IPS-15b (cell line): ENCODE results near the gene TNXB.
"Not testable (repeated sequence)": the region's sequence is repeated elsewhere in the genome, so short reads cannot be mapped to it uniquely, and the experiment has no call there.

Experiments
- H3K27me3 ChIP-seq: one replicate; pipeline ENCODE4 v1.6.1; 2013; ENCODE audit warnings: low read length; ENCODE audit not compliant: control insufficient read depth, insufficient read depth
- H3K36me3 ChIP-seq: one replicate; pipeline ENCODE4 v1.6.1; 2013; ENCODE audit warnings: low read length; ENCODE audit not compliant: control insufficient read depth, insufficient read depth
- H3K4me1 ChIP-seq: one replicate; pipeline ENCODE4 v1.6.1; 2013; ENCODE audit warnings: mild to moderate bottlenecking, low read length; ENCODE audit not compliant: control insufficient read depth, insufficient read depth
- H3K4me3 ChIP-seq: one replicate; pipeline ENCODE4 v1.5.1; 2013; ENCODE audit warnings: low read depth, low read length
- H3K9ac ChIP-seq: one replicate; pipeline ENCODE4 v1.6.1; 2013; ENCODE audit warnings: low read depth, mild to moderate bottlenecking, low read length
- H3K9me3 ChIP-seq: one replicate; pipeline ENCODE4 v1.6.1; 2013; ENCODE audit warnings: mild to moderate bottlenecking, low read length; ENCODE audit not compliant: control insufficient read depth, insufficient read depth

Gene TNXB

DNA sequence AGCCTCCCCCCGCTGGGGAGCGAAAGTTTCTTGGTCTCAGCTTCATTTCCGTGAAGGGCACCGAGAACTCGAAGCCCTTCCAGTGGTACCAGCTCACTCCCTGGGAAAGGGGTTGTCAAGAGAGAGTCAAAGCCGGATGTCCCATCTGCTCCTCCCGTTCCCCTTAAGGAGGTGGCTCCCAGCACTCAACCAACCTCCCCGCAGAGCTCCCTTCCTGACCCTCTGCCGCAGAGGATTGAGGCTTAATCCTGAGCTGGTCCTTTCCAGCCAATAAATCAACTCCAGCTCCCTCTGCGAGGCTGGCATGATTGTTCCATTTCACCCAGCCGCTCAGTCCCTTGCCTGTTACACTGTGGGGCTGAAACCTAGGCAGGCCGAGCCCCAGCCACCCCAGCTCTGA lies 100.5 kb downstream of the TNXB start:
- H3K4me3 ChIP-seq, H3K9ac ChIP-seq, H3K4me1 ChIP-seq, H3K27me3 ChIP-seq, H3K36me3 ChIP-seq, H3K9me3 ChIP-seq: not testable (repeated sequence)

DNA sequence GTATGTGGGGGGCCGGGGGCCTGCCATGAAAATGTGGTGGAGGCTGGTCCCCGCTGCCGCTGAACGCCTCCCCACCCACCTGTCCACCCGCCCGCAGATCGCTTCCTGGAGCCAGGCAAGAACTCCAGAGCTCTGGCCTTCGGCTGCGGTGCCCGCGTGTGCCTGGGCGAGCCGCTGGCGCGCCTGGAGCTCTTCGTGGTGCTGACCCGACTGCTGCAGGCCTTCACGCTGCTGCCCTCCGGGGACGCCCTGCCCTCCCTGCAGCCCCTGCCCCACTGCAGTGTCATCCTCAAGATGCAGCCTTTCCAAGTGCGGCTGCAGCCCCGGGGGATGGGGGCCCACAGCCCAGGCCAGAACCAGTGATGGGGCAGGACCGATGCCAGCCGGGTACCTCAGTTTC lies 101.1 kb downstream of the TNXB start:
- not testable (repeated sequence) for H3K4me3 ChIP-seq, H3K27me3 ChIP-seq, H3K9me3 ChIP-seq, H3K9ac ChIP-seq, H3K4me1 ChIP-seq, H3K36me3 ChIP-seq

DNA sequence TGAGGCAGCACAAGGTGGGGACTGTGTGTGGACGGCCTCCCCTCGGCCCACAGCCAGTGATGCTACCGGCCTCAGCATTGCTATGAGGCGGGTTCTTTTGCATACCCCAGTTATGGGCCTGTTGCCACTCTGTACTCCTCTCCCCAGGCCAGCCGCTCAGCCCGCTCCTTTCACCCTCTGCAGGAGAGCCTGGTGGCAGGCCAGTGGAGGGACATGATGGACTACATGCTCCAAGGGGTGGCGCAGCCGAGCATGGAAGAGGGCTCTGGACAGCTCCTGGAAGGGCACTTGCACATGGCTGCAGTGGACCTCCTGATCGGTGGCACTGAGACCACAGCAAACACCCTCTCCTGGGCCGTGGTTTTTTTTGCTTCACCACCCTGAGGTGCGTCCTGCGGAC lies 102.1 kb downstream of the TNXB start:
- H3K27me3 ChIP-seq, H3K4me3 ChIP-seq, H3K4me1 ChIP-seq, H3K36me3 ChIP-seq, H3K9me3 ChIP-seq, H3K9ac ChIP-seq: not testable (repeated sequence)

DNA sequence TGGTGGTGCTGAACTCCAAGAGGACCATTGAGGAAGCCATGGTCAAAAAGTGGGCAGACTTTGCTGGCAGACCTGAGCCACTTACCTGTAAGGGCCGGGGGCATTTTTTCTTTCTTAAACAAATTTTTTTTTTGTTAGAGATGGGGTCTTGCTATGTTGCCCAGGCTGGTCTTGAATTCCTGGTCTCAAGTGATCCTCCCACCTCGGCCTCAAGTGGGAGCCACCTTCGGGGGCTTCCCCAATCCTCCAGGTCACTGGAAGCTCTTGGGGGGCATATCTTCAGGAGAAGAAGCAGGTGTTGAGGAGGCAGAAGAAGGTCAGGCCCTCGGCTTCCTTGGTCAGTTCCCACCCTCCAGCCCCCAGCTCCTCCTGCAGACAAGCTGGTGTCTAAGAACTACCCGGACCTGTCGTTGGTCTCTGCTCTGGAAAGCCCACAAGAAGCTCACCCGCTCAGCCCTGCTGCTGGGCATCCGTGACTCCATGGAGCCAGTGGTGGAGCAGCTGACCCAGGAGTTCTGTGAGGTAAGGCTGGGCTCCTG lies 103.1 kb downstream of the TNXB start:
- H3K27me3 ChIP-seq, H3K9ac ChIP-seq, H3K4me1 ChIP-seq, H3K9me3 ChIP-seq, H3K36me3 ChIP-seq, H3K4me3 ChIP-seq: not testable (repeated sequence)

DNA sequence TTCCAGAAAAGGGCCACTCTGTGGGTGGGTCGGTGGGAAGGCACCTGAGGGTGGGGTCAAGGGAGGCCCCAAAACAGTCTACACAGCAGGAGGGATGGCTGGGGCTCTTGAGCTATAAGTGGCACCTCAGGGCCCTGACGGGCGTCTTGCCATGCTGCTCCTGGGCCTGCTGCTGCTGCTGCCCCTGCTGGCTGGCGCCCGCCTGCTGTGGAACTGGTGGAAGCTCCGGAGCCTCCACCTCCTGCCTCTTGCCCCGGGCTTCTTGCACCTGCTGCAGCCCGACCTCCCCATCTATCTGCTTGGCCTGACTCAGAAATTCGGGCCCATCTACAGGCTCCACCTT lies 103.6 kb downstream of the TNXB start:
- not testable (repeated sequence) for H3K4me1 ChIP-seq, H3K9me3 ChIP-seq, H3K4me3 ChIP-seq, H3K27me3 ChIP-seq, H3K36me3 ChIP-seq, H3K9ac ChIP-seq

DNA sequence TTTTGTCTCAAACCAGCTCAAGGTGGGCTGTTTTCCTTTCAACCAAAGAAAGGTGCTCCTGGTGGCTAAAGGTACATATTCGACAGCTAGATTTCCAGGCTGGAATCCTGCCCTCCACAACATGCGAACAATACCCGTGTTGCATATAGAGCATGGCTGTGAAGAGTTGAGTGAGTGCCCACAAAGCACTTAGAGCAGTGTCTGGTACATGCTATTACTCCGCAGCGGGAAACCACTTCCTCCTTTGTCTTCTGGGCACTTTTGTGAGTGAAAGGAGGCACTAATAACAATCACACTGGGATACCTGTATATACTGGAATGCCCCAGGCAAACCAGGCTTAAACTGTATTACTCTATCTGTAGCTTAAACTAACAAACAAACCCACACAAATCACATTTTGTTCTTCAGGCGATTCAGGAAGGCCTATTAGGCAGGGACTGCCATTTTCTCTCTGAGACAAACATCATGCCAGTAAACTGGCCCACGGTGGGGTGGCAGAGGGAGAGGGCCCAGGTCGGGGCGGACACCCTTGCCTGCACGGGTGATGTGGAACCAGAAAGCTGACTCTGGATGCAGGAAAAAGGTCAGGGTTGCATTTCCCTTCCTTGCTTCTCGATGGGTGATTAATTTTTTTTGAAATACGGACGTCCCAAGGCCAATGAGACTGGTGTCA lies 104.1 kb downstream of the TNXB start:
- H3K4me1 ChIP-seq, result not testable (repeated sequence)

DNA sequence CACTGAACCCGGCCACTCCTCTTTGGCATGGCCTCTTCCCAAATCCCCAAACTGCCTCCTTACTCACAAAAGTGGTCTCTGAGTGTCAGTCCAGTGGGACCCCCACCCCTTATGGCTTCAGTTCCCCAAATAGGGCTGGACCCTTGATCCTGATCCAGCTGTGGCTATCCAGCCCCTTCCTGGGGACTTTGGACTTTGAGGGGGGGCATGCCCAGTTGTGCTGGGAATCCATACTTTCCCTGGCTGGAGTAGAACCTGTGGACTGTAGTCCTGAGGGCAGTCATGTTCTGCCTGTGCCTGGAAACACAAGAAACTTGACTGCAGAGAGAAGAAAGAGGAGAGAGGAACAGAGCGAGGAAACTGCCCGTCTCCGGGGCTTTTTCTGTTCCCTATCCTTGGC lies 104.7 kb downstream of the TNXB start:
- H3K27me3 ChIP-seq, H3K9ac ChIP-seq, H3K4me1 ChIP-seq: not testable (repeated sequence)

More for the DNA sequence above, 104.1 kb downstream of the TNXB start:
- not testable (repeated sequence) for H3K27me3 ChIP-seq, H3K4me3 ChIP-seq, H3K9me3 ChIP-seq, H3K9ac ChIP-seq, H3K36me3 ChIP-seq

DNA sequence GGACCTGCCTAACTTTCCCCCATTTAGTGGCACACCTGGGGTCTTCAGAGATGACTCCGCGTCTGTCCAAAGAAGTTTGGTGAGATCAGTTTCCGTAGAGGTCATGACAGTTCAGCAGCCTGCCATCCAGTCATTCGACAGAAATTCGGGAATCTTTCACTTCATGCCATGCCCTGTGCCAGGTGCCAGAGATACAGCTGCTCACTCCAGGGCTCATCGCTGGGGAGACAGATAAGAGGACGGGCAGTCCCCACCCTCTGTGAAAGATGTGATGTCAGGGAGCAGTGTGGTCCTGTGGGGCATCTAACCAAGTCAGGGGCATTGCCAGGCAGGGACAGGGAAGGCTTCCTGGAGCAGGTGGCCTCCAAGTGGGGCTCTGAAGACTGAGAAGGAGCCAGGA lies 105.8 kb downstream of the TNXB start:
- not testable (repeated sequence) for H3K9ac ChIP-seq, H3K36me3 ChIP-seq, H3K4me1 ChIP-seq, H3K27me3 ChIP-seq, H3K9me3 ChIP-seq, H3K4me3 ChIP-seq

More for the DNA sequence above, 104.7 kb downstream of the TNXB start:
- not testable (repeated sequence) for H3K36me3 ChIP-seq, H3K4me3 ChIP-seq, H3K9me3 ChIP-seq

DNA sequence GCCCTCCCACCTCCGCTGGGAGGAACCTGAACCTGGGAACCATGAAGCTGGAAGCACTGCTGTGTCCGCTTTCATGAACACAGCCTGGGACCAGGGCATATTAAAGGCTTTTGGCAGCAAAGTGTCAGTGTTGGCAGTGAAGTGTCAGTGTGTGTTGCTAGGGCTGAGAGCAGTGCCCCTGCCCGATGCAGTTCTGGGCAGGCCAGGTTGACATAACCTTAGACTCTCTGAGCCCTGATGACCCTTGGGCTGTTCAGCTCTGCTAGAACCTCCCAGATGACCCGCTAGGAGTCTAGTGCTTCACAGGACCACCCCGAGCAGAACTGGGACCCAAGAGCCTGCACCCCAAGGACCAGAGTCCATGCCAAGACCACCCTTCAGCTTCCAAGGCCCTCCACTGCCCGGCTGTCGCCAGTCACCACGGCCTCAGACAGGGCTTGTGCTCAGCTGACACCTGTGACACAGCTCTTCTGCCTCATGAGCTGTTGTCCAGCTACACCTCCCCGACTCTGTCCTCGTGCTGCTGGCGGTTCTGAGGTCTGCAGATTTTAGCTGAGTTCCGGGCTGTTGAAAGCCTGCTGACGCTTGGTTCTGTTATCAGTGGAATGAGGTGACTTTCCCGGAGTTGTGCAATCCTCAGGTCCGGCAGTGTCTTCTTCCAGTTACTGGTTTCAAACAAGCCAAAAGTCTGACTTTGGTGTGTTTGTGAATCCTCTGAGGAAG lies 106.4 kb downstream of the TNXB start:
- H3K9me3 ChIP-seq, H3K27me3 ChIP-seq, H3K9ac ChIP-seq, H3K4me3 ChIP-seq, H3K36me3 ChIP-seq, H3K4me1 ChIP-seq: not testable (repeated sequence)

DNA sequence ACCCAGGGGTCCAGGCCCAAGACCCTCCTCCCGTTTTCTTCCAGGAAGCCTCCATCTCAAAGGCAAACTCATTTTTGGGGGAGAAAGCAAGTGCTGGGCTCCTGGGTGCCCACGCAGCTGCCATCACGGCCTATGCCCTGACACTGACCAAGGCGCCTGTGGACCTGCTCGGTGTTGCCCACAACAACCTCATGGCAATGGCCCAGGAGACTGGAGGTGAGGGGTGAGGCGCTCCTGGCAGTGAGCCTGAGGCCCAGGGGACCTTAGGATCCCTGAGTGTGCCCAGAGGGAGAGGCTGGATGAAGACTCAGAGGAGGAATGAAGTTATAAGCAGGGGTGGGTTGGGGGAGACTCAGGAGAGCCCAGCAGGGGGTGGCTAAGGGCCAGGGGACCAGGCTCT lies 112.8 kb downstream of the TNXB start:
- not testable (repeated sequence) for H3K4me3 ChIP-seq, H3K27me3 ChIP-seq, H3K9ac ChIP-seq, H3K9me3 ChIP-seq, H3K4me1 ChIP-seq, H3K36me3 ChIP-seq

DNA sequence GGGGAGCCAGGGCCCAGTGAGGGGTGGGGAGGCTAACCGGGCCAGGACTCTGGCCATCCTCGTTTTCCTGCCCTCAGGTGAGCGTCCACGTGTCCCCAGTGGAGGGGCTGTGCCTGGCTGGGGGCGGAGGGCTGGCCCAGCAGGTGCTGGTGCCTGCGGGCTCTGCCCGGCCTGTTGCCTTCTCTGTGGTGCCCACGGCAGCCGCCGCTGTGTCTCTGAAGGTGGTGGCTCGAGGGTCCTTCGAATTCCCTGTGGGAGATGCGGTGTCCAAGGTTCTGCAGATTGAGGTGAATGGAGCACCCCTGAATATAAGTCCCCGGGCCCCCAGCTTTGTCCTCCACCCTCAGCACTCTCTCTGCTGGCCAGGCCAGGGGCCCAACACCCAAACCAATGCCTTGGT lies 114.7 kb downstream of the TNXB start:
- not testable (repeated sequence) for H3K9ac ChIP-seq

More for the DNA sequence above, 114.7 kb downstream of the TNXB start:
- not testable (repeated sequence) for H3K36me3 ChIP-seq, H3K4me1 ChIP-seq, H3K27me3 ChIP-seq, H3K4me3 ChIP-seq, H3K9me3 ChIP-seq
